Stomach (tissue), 9 donors: ENCODE results near the gene RABGAP1L. TPM values are rescaled to one million over a fixed set of nuclear protein-coding genes. Genes with fewer than 3 reads are reported as not detected.

ENCODE experiments used
- DNase-seq, 2 donors: peaks; one replicate each; pipeline versions ENCODE4 v3.0.0 to v3.0.0-alpha.2; 2013 to 2019
- H3K27ac ChIP-seq, 5 donors: fragments of 200-600 bp in 4 of 5; sonication (generic) in 4 of 5; one replicate each; pipeline ENCODE4 v1.5.1; 2013 to 2019; ENCODE audit warnings: mild to moderate bottlenecking in 1 of 5, moderate library complexity in 1 of 5
- H3K27me3 ChIP-seq, 3 donors: fragments of 200-600 bp; sonication (generic); one replicate each; pipeline ENCODE4 v1.5.1; 2017 to 2019; ENCODE audit warnings: mixed run types in 1 of 3
- H3K36me3 ChIP-seq, 4 donors: fragments of 200-600 bp; sonication (generic); 1 replicate in 3 of 4; 2 replicates in 1 of 4; pipeline ENCODE4 v1.5.1; 2016 to 2019
- H3K4me1 ChIP-seq, 4 donors: fragments of 200-600 bp; sonication (generic); one replicate each; pipeline ENCODE4 v1.5.1; 2016 to 2019
- H3K4me3 ChIP-seq, 4 donors: fragments of 200-600 bp; sonication (generic) in 3 of 4; one replicate each; pipeline ENCODE4 v1.5.1; 2016 to 2019; ENCODE audit warnings: mild to moderate bottlenecking in 1 of 4
- H3K9me3 ChIP-seq, 4 donors: fragments of 200-600 bp; sonication (generic); one replicate each; pipeline ENCODE4 v1.5.1; 2016 to 2019
- EP300 ChIP-seq: sonication (generic); formaldehyde crosslinking; IDR thresholded peaks from one replicate; pipeline ENCODE4 v1.6.1; 2017; ENCODE audit warnings: antibody characterized with exemption
- POLR2A ChIP-seq, 4 donors: fragments of 450-650 bp; IDR thresholded peaks; one replicate each; pipeline ENCODE4 v1.6.1; 2016; ENCODE audit warnings: antibody characterized with exemption in 4 of 4, control low read depth in 2 of 4, mild to moderate bottlenecking in 1 of 4, moderate library complexity in 1 of 4
- POLR2AphosphoS5 ChIP-seq, 3 donors: sonication (generic); formaldehyde crosslinking; IDR thresholded peaks; one replicate each; pipeline ENCODE4 v1.6.1; 2016; ENCODE audit warnings: antibody characterized with exemption in 3 of 3
- WGBS, 5 donors: extraction: QIAGEN DNeasy Blood & Tissue Kit in 3 of 5; methylation state at CpG; one replicate each; pipeline versions ENCODE4 v1.1.5 to v1.1.7; 2013 to 2018; 5-methylcytosine and 5-hydroxymethylcytosine counted together
- intact Hi-C: fragments of 100-400 bp; cut with DNase I; formaldehyde crosslinking; loops from one replicate; pipeline ENCODE4 v1.15.1; 2023; ENCODE audit warnings: low total_unique reads
- polyA plus RNA-seq, 3 donors: library from polyadenylated mRNA; stranded (reverse); fragments of 200-250 nt; gene quantifications; one replicate each; pipeline ENCODE4 v1.2.3, GENCODE V29; 2013
- total RNA-seq, 5 donors: library from RNA; depleted of rRNA; stranded (reverse); fragments of >200 nt; gene quantifications; one replicate each; pipeline versions ENCODE4 v1.1.0 to v1.2.3, GENCODE V29; 2014 to 2016
- TF ChIP-seq, protein P1 (sequence below), 7 experiments: fragments of 450-650 bp in 4 of 7; fragments of 200-600 bp in 3 of 7; sonication (generic) in 3 of 7; IDR thresholded peaks; one replicate each; pipeline ENCODE4 v1.5.1; 2016 to 2019; ENCODE audit warnings: antibody characterized with exemption in 7 of 7, control low read depth in 2 of 7, mild to moderate bottlenecking in 1 of 7
- donor health status: healthy with polysubstance abuse.
- donor health status: Bipolar disorder and iron deficiency.
- donor health status: healthy.

Gene RABGAP1L
- total and polyA plus RNA-seq, 8 donors, result 14.2 to 238 (median 57.9) TPM

DNA sequence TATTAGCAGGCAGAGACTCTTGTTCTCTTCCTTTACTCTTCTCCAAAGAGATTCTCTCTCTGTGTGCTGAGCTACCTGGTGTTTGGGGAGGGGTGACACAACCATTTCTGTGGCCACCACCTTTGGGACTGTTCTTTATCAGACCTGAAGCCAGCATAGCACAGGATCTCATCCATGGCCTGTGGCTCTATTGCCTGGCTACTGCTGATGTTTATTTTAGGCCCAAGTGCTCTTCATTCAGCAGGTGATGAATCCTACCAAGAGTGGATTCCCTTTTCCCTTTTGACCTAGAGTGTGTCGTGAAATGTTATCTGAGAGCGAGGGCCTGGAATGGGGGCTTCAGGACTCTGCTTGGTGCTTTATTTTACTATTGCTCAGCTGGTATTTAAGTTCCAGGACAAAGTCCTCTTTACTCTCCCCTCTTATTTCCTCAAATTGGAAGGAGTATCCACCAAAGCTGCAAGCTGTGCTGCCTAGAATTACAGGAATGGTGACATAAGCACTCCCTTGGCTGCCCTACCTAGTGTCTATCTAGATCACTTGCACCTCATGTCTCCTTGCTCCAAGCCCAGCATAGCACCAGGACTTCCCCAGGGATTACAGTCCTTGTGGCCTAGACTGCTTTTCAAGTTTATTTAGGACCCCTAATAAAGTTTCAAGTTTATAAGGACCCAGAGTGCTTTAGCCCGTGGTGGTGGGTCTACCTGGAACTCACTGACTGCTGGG lies 193.7 kb downstream of the RABGAP1L start:
- no peak for DNase-seq
- intact Hi-C loops, result no loop called here
- Histone ChIP-seq H3K4me3 (no peak overlapping the region), H3K27ac (no peak overlapping the region), H3K27me3 (no peaks in the 10 kb centered on the region), H3K36me3 (no peaks in the 10 kb centered on the region), H3K4me1 (no peaks in the 10 kb centered on the region), H3K9me3 (peaks cover 0 to 5% (median 0%) of the 10 kb centered on the region in 4 donors)
- TF ChIP-seq POLR2AphosphoS5 (IDR thresholded peaks at IDR 0.05) (no peak), EP300 (no peak), POLR2A (IDR thresholded peaks at IDR 0.05) (no peak)
- TF ChIP-seq, protein P1, sequence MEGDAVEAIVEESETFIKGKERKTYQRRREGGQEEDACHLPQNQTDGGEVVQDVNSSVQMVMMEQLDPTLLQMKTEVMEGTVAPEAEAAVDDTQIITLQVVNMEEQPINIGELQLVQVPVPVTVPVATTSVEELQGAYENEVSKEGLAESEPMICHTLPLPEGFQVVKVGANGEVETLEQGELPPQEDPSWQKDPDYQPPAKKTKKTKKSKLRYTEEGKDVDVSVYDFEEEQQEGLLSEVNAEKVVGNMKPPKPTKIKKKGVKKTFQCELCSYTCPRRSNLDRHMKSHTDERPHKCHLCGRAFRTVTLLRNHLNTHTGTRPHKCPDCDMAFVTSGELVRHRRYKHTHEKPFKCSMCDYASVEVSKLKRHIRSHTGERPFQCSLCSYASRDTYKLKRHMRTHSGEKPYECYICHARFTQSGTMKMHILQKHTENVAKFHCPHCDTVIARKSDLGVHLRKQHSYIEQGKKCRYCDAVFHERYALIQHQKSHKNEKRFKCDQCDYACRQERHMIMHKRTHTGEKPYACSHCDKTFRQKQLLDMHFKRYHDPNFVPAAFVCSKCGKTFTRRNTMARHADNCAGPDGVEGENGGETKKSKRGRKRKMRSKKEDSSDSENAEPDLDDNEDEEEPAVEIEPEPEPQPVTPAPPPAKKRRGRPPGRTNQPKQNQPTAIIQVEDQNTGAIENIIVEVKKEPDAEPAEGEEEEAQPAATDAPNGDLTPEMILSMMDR (IDR thresholded peaks at IDR 0.05), result no peak
- 78 to 95% (median 92%) methylated on average over 3 of the region's 3 CpGs for WGBS, 5 donors

DNA sequence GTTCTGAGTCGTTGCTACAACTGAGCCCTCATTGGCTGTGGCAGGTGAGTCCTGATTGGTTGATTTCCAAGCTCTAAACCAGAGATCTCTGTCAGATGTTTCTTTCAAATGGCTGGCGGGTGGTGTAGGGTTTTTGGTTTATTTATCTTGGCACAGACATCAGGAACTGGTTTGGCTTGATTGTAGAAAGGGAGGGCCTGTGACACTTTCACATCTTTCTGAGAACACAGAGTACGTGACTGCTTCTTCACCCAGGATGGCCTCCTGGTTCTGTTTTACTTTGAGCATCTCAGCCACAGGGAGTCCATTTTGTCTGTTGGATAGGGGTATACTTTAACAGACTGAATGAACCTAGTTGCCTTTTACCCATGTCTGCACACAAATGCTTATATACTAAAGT lies 199.0 kb downstream of the RABGAP1L start:
- Histone ChIP-seq H3K27ac (no peak overlapping the region), H3K9me3 (no peaks in the 10 kb centered on the region), H3K27me3 (no peaks in the 10 kb centered on the region), H3K36me3 (no peaks in the 10 kb centered on the region), H3K4me1 (peaks cover 0 to 15% (median 9%) of the 10 kb centered on the region in 4 donors), H3K4me3 (no peak overlapping the region)
- intact Hi-C loops, result no loop called here
- 41 to 52% (median 49%) methylated on average over 3 of the region's 3 CpGs for WGBS, 5 donors
- peak in 1 of 2 donors; percentile 9 for DNase-seq
- TF ChIP-seq POLR2A (IDR thresholded peaks at IDR 0.05) (no peak), EP300 (no peak), POLR2AphosphoS5 (IDR thresholded peaks at IDR 0.05) (no peak)
- TF ChIP-seq, protein P1 (IDR thresholded peaks at IDR 0.05), result no peak

DNA sequence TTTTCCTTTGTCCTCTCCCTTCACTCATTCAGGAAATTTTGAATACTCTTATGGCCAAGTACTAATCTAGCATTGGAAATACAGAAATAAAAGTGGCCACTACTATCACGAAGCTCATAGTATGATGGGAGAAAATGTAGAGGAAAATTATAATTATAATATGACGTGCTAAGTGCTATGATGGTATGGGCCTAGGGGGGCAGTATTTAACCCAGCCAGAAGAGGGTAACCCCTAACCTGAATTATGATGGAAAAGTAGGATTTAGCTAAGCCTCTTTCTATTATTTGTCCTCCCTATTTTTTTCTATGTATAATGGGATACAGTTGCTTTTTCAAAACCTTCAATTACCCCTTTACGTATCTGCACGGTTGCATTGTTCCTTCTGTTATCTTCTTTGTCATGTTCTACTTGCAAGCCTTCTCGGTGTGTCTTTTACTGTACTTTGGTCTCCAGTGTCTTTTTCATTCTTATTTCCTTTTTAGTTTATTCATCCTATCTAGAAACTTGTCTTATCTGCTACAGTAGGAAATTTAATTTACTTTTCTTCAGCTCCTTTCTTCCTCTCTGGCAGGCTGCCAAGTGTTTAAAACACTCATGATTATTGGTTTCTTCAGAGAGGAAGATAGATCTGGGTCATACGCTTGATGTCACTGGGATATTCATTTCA lies 199.6 kb downstream of the RABGAP1L start:
- 40 to 72% (median 57%) methylated on average over 6 of the region's 6 CpGs for WGBS, 5 donors
- H3K27ac ChIP-seq, result no peak overlapping the region
- peak; percentile 31 to 47 for DNase-seq

DNA sequence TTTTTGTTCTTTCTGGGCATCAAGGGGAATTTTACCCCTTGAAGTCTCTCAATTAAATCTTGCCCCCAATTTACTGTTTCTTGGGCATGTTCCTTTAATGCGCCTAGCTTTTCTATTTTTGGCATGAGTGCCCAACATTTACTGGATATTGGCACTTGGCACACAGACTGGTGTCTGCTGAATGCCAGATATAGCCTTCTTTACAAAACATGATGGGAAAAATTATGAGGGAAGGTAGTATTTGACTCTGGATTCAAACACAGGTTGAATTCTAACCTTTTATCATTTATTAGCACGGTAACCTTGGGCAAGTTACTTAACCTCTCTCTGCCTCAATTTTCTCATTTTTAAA lies 200.1 kb downstream of the RABGAP1L start:
- Histone ChIP-seq H3K27ac (no peak overlapping the region), H3K27me3 (no peaks in the 10 kb centered on the region), H3K9me3 (no peaks in the 10 kb centered on the region), H3K4me1 (peaks cover 0 to 15% (median 9%) of the 10 kb centered on the region in 4 donors), H3K4me3 (no peak overlapping the region), H3K36me3 (no peaks in the 10 kb centered on the region)
- DNase-seq, result no peak
- no peak for TF ChIP-seq POLR2AphosphoS5 (IDR thresholded peaks at IDR 0.05)
- TF ChIP-seq, protein P1 (IDR thresholded peaks at IDR 0.05), result no peak
- TF ChIP-seq POLR2A (IDR thresholded peaks at IDR 0.05), result no peak
- no peak for TF ChIP-seq EP300
- WGBS, 5 donors, result 36 to 68% (median 54%) methylated on average over 2 of the region's 2 CpGs
- intact Hi-C loops, result no loop called here

More for the DNA sequence above, 199.6 kb downstream of the RABGAP1L start:
- Histone ChIP-seq H3K9me3 (no peaks in the 10 kb centered on the region), H3K27me3 (no peaks in the 10 kb centered on the region), H3K4me3 (no peak overlapping the region), H3K36me3 (no peaks in the 10 kb centered on the region), H3K4me1 (peaks cover 0 to 15% (median 9%) of the 10 kb centered on the region in 4 donors)
- no peak for TF ChIP-seq POLR2A (IDR thresholded peaks at IDR 0.05)
- TF ChIP-seq EP300, result no peak
- no peak for TF ChIP-seq POLR2AphosphoS5 (IDR thresholded peaks at IDR 0.05)
- TF ChIP-seq, protein P1 (IDR thresholded peaks at IDR 0.05), result no peak
- intact Hi-C loops, result no loop called here
